IMR-90 (cell line): ENCODE results near the gene HMX2. TPM values are rescaled to one million over a fixed set of nuclear protein-coding genes. Genes with fewer than 3 reads are reported as not detected.
A peak's percentile ranks its signal among the peaks of the same experiment; 100 is the strongest.

Source experiments
- ATAC-seq: fragments of 200-7000 bp; cut with Tn5 transposase; 2 replicates; pipeline ENCODE4 v1.9.1; 2020; ENCODE audit warnings: low read depth, mild to moderate bottlenecking, moderate library complexity
- BruUV-seq: library from RNA; stranded (reverse); fragments of 400-500 nt; replicated peaks from 2 replicates; lab custom pipeline; 2021; lab: Mats Ljungman, UMichigan
- CTCF ChIA-PET: fragments of 300-600 bp; formaldehyde crosslinking; extraction: SDS; loops from one replicate; lab custom pipeline; 2021; ENCODE audit warnings: antibody characterized with exemption; lab: Yijun Ruan, JAX
- POLR2A ChIA-PET: fragments of 300-600 bp; sonication (Branson Sonifier 250); formaldehyde crosslinking; loops from one replicate; lab custom pipeline; 2022; ENCODE audit warnings: antibody characterized with exemption; ENCODE audit not compliant: unreplicated experiment; lab: Charles Lee
- DNase-seq: peaks from one replicate; pipeline ENCODE4 v3.0.0; 2013
- H2AFZ ChIP-seq: replicated peaks from 2 replicates; pipeline ENCODE3; 2013; ENCODE audit warnings: low read length, mild to moderate bottlenecking; ENCODE audit not compliant: poor library complexity
- H2AK5ac ChIP-seq: 2 replicates; pipeline ENCODE4 v1.6.1; 2013; ENCODE audit warnings: low read depth, low read length, inconsistent platforms
- H2AK9ac ChIP-seq: replicated peaks from 2 replicates; pipeline ENCODE3; 2013; ENCODE audit warnings: mild to moderate bottlenecking, low read depth, low read length, moderate library complexity; ENCODE audit not compliant: poor library complexity
- H2BK120ac ChIP-seq: 2 replicates; pipeline ENCODE4 v1.6.1; 2013; ENCODE audit warnings: low read depth, low read length, inconsistent platforms
- H2BK15ac ChIP-seq: 3 replicates; pipeline ENCODE4 v1.6.1; 2013; ENCODE audit warnings: low read depth, low read length, inconsistent platforms
- H2BK20ac ChIP-seq: 2 replicates; pipeline ENCODE4 v1.6.1; 2013; ENCODE audit warnings: low read depth, mild to moderate bottlenecking, inconsistent platforms, low read length, moderate library complexity
- H2BK5ac ChIP-seq: 2 replicates; pipeline ENCODE4 v1.6.1; 2013; ENCODE audit warnings: mild to moderate bottlenecking, low read depth, low read length, inconsistent platforms; ENCODE audit not compliant: poor library complexity, severe bottlenecking
- H3K14ac ChIP-seq: replicated peaks from 2 replicates; pipeline ENCODE4 v1.6.1; 2013; ENCODE audit warnings: low read depth, low read length, inconsistent platforms
- H3K18ac ChIP-seq: 2 replicates; pipeline ENCODE4 v1.6.1; 2013; ENCODE audit warnings: low read depth, low read length, control low read depth
- H3K23ac ChIP-seq: 2 replicates; pipeline ENCODE4 v1.6.1; 2013; ENCODE audit warnings: low read depth, low read length, inconsistent platforms
- H3K27ac ChIP-seq: 2 replicates; pipeline ENCODE4 v1.5.1; 2013; ENCODE audit warnings: mild to moderate bottlenecking, control low read depth, low read length; ENCODE audit not compliant: insufficient read depth
- H3K27me3 ChIP-seq: 2 replicates; pipeline ENCODE4 v1.6.1; 2013; ENCODE audit warnings: low read length; ENCODE audit not compliant: control insufficient read depth, insufficient read depth
- H3K36me3 ChIP-seq: 2 replicates; pipeline ENCODE4 v1.6.1; 2013; ENCODE audit warnings: low read length, mixed read lengths; ENCODE audit not compliant: control insufficient read depth, insufficient read depth
- H3K4ac ChIP-seq: 2 replicates; pipeline ENCODE4 v1.6.1; 2013; ENCODE audit warnings: low read depth, low read length, inconsistent platforms
- H3K4me1 ChIP-seq: 2 replicates; pipeline ENCODE4 v1.6.1; 2013; ENCODE audit warnings: low read length, mixed read lengths; ENCODE audit not compliant: control insufficient read depth, insufficient read depth
- H3K4me2 ChIP-seq: 2 replicates; pipeline ENCODE4 v1.6.1; 2013; ENCODE audit warnings: low read depth, mild to moderate bottlenecking, control low read depth, low read length, moderate library complexity
- H3K4me3 ChIP-seq: 2 replicates; pipeline ENCODE4 v1.5.1; 2013; ENCODE audit warnings: low read depth, mild to moderate bottlenecking, control low read depth, low read length, moderate library complexity; ENCODE audit not compliant: insufficient read depth
- H3K56ac ChIP-seq: 2 replicates; pipeline ENCODE4 v1.6.1; 2013; ENCODE audit warnings: low read length, inconsistent platforms; ENCODE audit not compliant: insufficient read depth; ENCODE audit errors: extremely low read depth
- H3K79me1 ChIP-seq, 2 experiments: 2 replicates each; pipeline ENCODE4 v1.6.1; 2013; ENCODE audit warnings: low read length in 2 of 2, inconsistent platforms in 1 of 2, low read depth in 1 of 2
- H3K9ac ChIP-seq: 2 replicates; pipeline ENCODE4 v1.6.1; 2013; ENCODE audit warnings: low read depth, low read length, control low read depth
- H3K9me1 ChIP-seq: 2 replicates; pipeline ENCODE4 v1.6.1; 2013; ENCODE audit warnings: low read length, inconsistent platforms; ENCODE audit not compliant: insufficient read depth
- H3K9me3 ChIP-seq: 2 replicates; pipeline ENCODE4 v1.6.1; 2013; ENCODE audit warnings: low read length; ENCODE audit not compliant: control insufficient read depth, insufficient read depth
- H4K20me1 ChIP-seq: 2 replicates; pipeline ENCODE4 v1.6.1; 2013; ENCODE audit warnings: low read length, inconsistent platforms; ENCODE audit not compliant: insufficient read depth
- H4K5ac ChIP-seq: 2 replicates; pipeline ENCODE4 v1.6.1; 2013; ENCODE audit warnings: mild to moderate bottlenecking, low read depth, low read length, control low read depth
- H4K8ac ChIP-seq, 2 experiments: 2 replicates each; pipeline ENCODE4 v1.6.1; 2013; ENCODE audit warnings: low read depth in 2 of 2, low read length in 2 of 2, control low read depth in 1 of 2, inconsistent platforms in 1 of 2
- H4K91ac ChIP-seq: 2 replicates; pipeline ENCODE4 v1.6.1; 2013; ENCODE audit warnings: low read depth, low read length, inconsistent platforms; ENCODE audit not compliant: insufficient read depth
- BHLHE40 ChIP-seq: fragments of 150-350 bp; IDR thresholded peaks from 2 replicates; pipeline ENCODE4 v1.6.1; 2016; ENCODE audit warnings: mild to moderate bottlenecking, low read depth, low read length
- CEBPB ChIP-seq: IDR thresholded peaks from 2 replicates; pipeline ENCODE4 v1.6.1; 2012; ENCODE audit warnings: low read depth, low read length, improper control_type of control experiment
- CTCF ChIP-seq: conservative IDR thresholded peaks from 2 replicates; pipeline ENCODE4 v1.5.1; 2012; ENCODE audit warnings: mild to moderate bottlenecking, low read depth, low read length, improper control_type of control experiment
- ELK1 ChIP-seq: fragments of 150-350 bp; IDR thresholded peaks from 2 replicates; pipeline ENCODE4 v1.6.1; 2016; ENCODE audit warnings: low read depth, mild to moderate bottlenecking, low read length, moderate library complexity, borderline replicate concordance
- FOS ChIP-seq: fragments of 150-350 bp; IDR thresholded peaks from 2 replicates; pipeline ENCODE4 v1.6.1; 2016; ENCODE audit warnings: low read depth, low read length
- MAZ ChIP-seq: IDR thresholded peaks from 2 replicates; pipeline ENCODE4 v1.6.1; 2012; ENCODE audit warnings: low read depth, mild to moderate bottlenecking, low read length, improper control_type of control experiment, moderate library complexity, borderline replicate concordance
- MXI1 ChIP-seq: IDR thresholded peaks from 2 replicates; pipeline ENCODE4 v1.6.1; 2012; ENCODE audit warnings: low read depth, mild to moderate bottlenecking, low read length, moderate library complexity, borderline replicate concordance
- NFE2L2 ChIP-seq: fragments of 150-350 bp; IDR thresholded peaks from 2 replicates; pipeline ENCODE4 v1.6.1; 2016; ENCODE audit warnings: low read depth, mild to moderate bottlenecking, low read length
- RAD21 ChIP-seq: IDR thresholded peaks from 2 replicates; pipeline ENCODE4 v1.6.1; 2012; ENCODE audit warnings: low read length, improper control_type of control experiment
- RCOR1 ChIP-seq: IDR thresholded peaks from 2 replicates; pipeline ENCODE4 v1.6.1; 2012; ENCODE audit warnings: mild to moderate bottlenecking, low read length, improper control_type of control experiment; ENCODE audit not compliant: insufficient replicate concordance
- RFX5 ChIP-seq: IDR thresholded peaks from 2 replicates; pipeline ENCODE4 v1.8.0; 2012; ENCODE audit warnings: low read depth, mild to moderate bottlenecking, low read length, moderate library complexity
- SMC3 ChIP-seq: fragments of 150-350 bp; IDR thresholded peaks from 2 replicates; pipeline ENCODE4 v1.6.1; 2016; ENCODE audit warnings: low read depth, mild to moderate bottlenecking, antibody characterized with exemption, low read length, moderate library complexity
- WGBS, 2 experiments: methylation state at CpG; one replicate each; pipeline versions ENCODE4 v1.1.5 to v1.1.7; 2013; ENCODE audit warnings: missing lambda C conversion rate in 2 of 2; ENCODE audit not compliant: insufficient read length in 1 of 2; ENCODE audit errors: extremely low coverage in 2 of 2; 5-methylcytosine and 5-hydroxymethylcytosine counted together
- dilution Hi-C: fragments of 300-500 bp; cut with HindIII; formaldehyde crosslinking; loops from one replicate; pipeline ENCODE4 v1.14.3; 2018; ENCODE audit warnings: low sequenced_read_pairs; ENCODE audit not compliant: unreplicated experiment
- in situ Hi-C: fragments of 300-500 bp; cut with MboI; formaldehyde crosslinking; loops from 3 replicates; pipeline ENCODE4 v1.14.3; 2019; ENCODE audit warnings: low sequenced_read_pairs, inconsistent platforms, mixed read lengths
- intact Hi-C: fragments of 100-400 bp; cut with micrococcal nuclease; formaldehyde crosslinking; loops from 2 replicates; pipeline ENCODE4 v1.10.0; 2022
- polyA plus RNA-seq, 3 experiments: library from polyadenylated mRNA; depleted of rRNA; stranded (reverse); fragments of >200 nt; gene quantifications; 2 replicates each; pipeline ENCODE4 v1.2.3, GENCODE V29; 2012; ENCODE audit warnings: low replicate concordance in 1 of 3
- total RNA-seq: library from RNA; depleted of rRNA; stranded (reverse); fragments of >200 nt; gene quantifications from 2 replicates; pipeline ENCODE4 v1.2.3, GENCODE V29; 2012
- TF ChIP-seq, protein P1 (sequence below): fragments of 150-350 bp; IDR thresholded peaks from 2 replicates; pipeline ENCODE4 v1.6.1; 2017; ENCODE audit warnings: mild to moderate bottlenecking, antibody characterized with exemption, low read length, low read depth

HMX2 gene
- total and polyA plus RNA-seq, 2 of the 4 experiments (the other 2 are of a cell fraction) = not detected

DNA sequence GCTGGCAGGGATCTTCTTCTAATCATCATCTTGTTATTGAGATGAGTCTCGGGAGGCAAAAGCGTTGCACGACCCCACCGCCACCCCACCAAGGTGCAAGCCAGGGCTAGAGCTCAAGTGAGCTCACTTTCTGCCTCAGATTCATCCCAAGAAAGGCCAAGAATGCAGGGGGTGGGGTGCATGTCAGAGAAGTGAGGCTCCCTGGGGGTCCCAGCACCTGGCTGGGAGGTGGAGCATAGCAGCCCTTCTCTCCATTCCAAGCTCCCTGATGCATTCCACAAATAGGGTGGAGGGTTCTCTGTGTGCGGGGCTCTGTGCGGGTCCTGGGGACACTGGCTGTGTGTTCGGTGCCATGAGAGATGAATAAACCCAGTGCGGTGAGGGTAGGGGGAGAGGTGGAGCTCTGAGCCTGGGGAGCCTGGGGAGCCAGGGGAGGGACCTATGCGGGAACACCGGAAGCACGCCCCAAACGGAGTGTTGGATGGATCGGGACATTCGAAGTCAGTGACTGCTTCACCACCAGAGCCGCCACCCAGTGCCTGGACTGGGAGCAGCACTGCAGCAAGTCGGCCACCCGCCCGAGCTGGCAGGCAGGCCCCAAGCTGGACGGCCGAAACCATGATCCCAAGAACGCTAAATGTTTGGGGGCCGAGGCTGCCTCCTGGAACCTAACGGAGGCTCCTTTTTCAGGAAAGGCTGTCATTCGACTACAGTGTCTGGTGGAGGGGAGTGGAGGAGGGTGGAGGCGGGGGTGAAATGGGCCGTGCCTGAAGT is 30.1 kb upstream of the HMX2 start:
- Histone ChIP-seq H3K14ac (no peak overlapping the region), H3K27ac (no peak overlapping the region), H2BK20ac (no peak overlapping the region), H4K5ac (no peak overlapping the region), H3K27me3 (peaks cover 15% of the 10 kb centered on the region; the same call in 1 of the 2 replicates), H2BK5ac (no peak overlapping the region), H3K4me2 (no peak overlapping the region; the same call in 1 of the 2 replicates), H3K56ac (no peak overlapping the region), H4K91ac (no peak overlapping the region), H3K23ac (no peak overlapping the region), H3K36me3 (no peaks in the 10 kb centered on the region), H3K4me3 (no peak overlapping the region), H3K79me1 (no peaks in the 10 kb centered on the region), H3K9me3 (no peaks in the 10 kb centered on the region), H3K18ac (no peak overlapping the region), H2BK15ac (no peak overlapping the region), H3K4me1 (no peaks in the 10 kb centered on the region), H3K9ac (no peak overlapping the region), H2BK120ac (no peak overlapping the region), H4K20me1 (no peaks in the 10 kb centered on the region; the same call in 1 of the 2 replicates), H2AFZ (peak overlapping the region; percentile 75), H3K4ac (no peak overlapping the region), H2AK5ac (no peak overlapping the region), H3K9me1 (no peaks in the 10 kb centered on the region), H2AK9ac (no peak overlapping the region), H4K8ac (no peak overlapping the region)
- intact Hi-C loops (no loop called here), dilution Hi-C loops (no loop called here), in situ Hi-C loops (no loop called here)
- TF ChIP-seq MXI1 = no peak
- TF ChIP-seq CEBPB = no peak
- TF ChIP-seq CTCF = no peak
- no peak for TF ChIP-seq SMC3
- no peak for TF ChIP-seq MAZ
- no peak for TF ChIP-seq RAD21
- no peak for TF ChIP-seq RCOR1
- TF ChIP-seq BHLHE40 = no peak
- TF ChIP-seq, protein P1, sequence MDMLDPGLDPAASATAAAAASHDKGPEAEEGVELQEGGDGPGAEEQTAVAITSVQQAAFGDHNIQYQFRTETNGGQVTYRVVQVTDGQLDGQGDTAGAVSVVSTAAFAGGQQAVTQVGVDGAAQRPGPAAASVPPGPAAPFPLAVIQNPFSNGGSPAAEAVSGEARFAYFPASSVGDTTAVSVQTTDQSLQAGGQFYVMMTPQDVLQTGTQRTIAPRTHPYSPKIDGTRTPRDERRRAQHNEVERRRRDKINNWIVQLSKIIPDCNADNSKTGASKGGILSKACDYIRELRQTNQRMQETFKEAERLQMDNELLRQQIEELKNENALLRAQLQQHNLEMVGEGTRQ = no peak
- no peak for TF ChIP-seq RFX5
- TF ChIP-seq ELK1 = no peak
- TF ChIP-seq FOS = no peak
- TF ChIP-seq NFE2L2 = no peak
- 2% methylated on average over 6 of the region's 26 CpGs; no CpG with 5 or more reads in 1 of the 2 experiments for WGBS, 2 experiments
- DNase-seq (no peak), ATAC-seq (peak; percentile 42)
- no TSS peak for BruUV-seq
- CTCF ChIA-PET = interaction anchor here (0.6 kb wide), 1 partner anchor 76 kb away, joined by 3 read pairs; no protein-coding TSS in a partner anchor
- POLR2A ChIA-PET = no interaction called here
